Heart right ventricle (tissue), 16 donors: ENCODE results near the gene GRID1. TPM values are rescaled to one million over a fixed set of nuclear protein-coding genes. Genes with fewer than 3 reads are reported as not detected.

Source experiments
- ATAC-seq, 8 donors: fragments of 200-7000 bp; cut with Tn5 transposase; one replicate each; pipeline ENCODE4 v1.9.1; 2020; ENCODE audit warnings: mild to moderate bottlenecking in 8 of 8, moderate library complexity in 8 of 8, moderate number of reproducible peaks in 1 of 8
- DNase-seq, 2 donors: peaks; one replicate each; pipeline ENCODE4 v3.0.0-alpha.2; 2020
- H3K27ac ChIP-seq, 10 donors: fragments of 200-600 bp; sonication (generic) in 2 of 10; one replicate each; pipeline versions ENCODE4 v1.5.0 to v1.8.0; 2020 to 2022; ENCODE audit warnings: mild to moderate bottlenecking in 3 of 10
- H3K27me3 ChIP-seq, 7 donors: fragments of 200-600 bp; one replicate each; pipeline ENCODE4 v1.8.0; 2021 to 2022; ENCODE audit warnings: mild to moderate bottlenecking in 2 of 7
- H3K36me3 ChIP-seq, 9 donors: fragments of 200-600 bp; sonication (generic) in 1 of 9; one replicate each; pipeline versions ENCODE4 v1.5.0 to v1.8.0; 2020 to 2022; ENCODE audit warnings: mild to moderate bottlenecking in 2 of 9
- H3K4me1 ChIP-seq, 9 donors: fragments of 200-600 bp; sonication (generic) in 1 of 9; one replicate each; pipeline versions ENCODE4 v1.5.0 to v1.8.0; 2020 to 2022; ENCODE audit warnings: mild to moderate bottlenecking in 4 of 9
- H3K4me3 ChIP-seq, 10 donors: fragments of 200-600 bp; sonication (generic) in 2 of 10; one replicate each; pipeline versions ENCODE4 v1.5.0 to v1.8.0; 2020 to 2022; ENCODE audit warnings: mild to moderate bottlenecking in 7 of 10, moderate library complexity in 2 of 10
- H3K9me3 ChIP-seq, 11 donors: fragments of 200-600 bp in 10 of 11; sonication (generic) in 2 of 11; one replicate each; pipeline versions ENCODE4 v1.5.0 to v1.8.0; 2013 to 2022; ENCODE audit warnings: mild to moderate bottlenecking in 2 of 11, control low read depth in 1 of 11, moderate library complexity in 1 of 11
- WGBS, 2 donors: extraction: QIAGEN DNeasy Blood & Tissue Kit; methylation state at CpG; one replicate each; pipeline ENCODE4 v1.1.7; 2013; ENCODE audit warnings: inconsistent platforms in 1 of 2; 5-methylcytosine and 5-hydroxymethylcytosine counted together
- intact Hi-C, 10 donors: fragments of 100-400 bp; cut with DNase I; formaldehyde crosslinking; loops; one replicate each; pipeline versions ENCODE4 v1.11.1 to v1.14.2; 2022
- polyA plus RNA-seq, 2 donors: library from polyadenylated mRNA; stranded (reverse); fragments of 200-250 nt; gene quantifications; one replicate each; pipeline ENCODE4 v1.2.3, GENCODE V29; 2013
- total RNA-seq, 10 donors: library from RNA; stranded (reverse); fragmentation: NEBNext Ultra II Directional in 3 of 10; extraction: Animal tissue kit (Norgen Biotek cat#: 25700) in 3 of 10; gene quantifications; one replicate each; pipeline versions ENCODE4 v1.2.1 to v1.2.4, GENCODE V29; 2021 to 2023
- TF ChIP-seq, protein P1 (sequence below), 9 donors: fragments of 200-600 bp; sonication (generic) in 2 of 9; IDR thresholded peaks; one replicate each; pipeline versions ENCODE4 v1.5.0 to v1.8.0; 2021 to 2022; ENCODE audit warnings: antibody characterized with exemption in 9 of 9, mild to moderate bottlenecking in 5 of 9, moderate library complexity in 1 of 9
- donor health status: Arrhythmogenic right ventricular cardiomyopathy.
- donor health status: ischemic (EF 13 %, LVEDD 7.1; RV severe dilation, severe dysfunction).
- donor health status: healthy with polysubstance abuse.
- donor health status: DM: no; HTN: yes; CAD: no.
- donor health status: DM: no; HTN: no; CAD: no.
- donor health status: ischemic (EF 25% LVEDD 6.9; RV normal size, moderate dysfunction).
- donor health status: ischemic (EF 25% LVEDD 5.7; RV mildly dilated, moderate dysfunction).
- donor health status: healthy.
- donor health status: DM: yes; HTN: yes; CAD: no.
- donor health status: Ischemic cardiomyopathy.
- donor health status: ischemic (EF 35%, LVEDD 5.7; RV mildly dilated, moderate dysfunction).
- donor health status: nonischemic (EF 11% LVEDD 7.7; RV severe dilation, severe dysfunction).
- donor health status: DM: yes; HTN: yes; CAD: no.
- donor health status: PGD.
- donor health status: ischemic (EF 29% LVEDD 5.4; RV normal size, mild dysfunction).
- donor health status: nonischemic (EF 23%, LVEDD 6.1; RV moderate dilation, normal function).

Gene GRID1
- total and polyA plus RNA-seq, 12 donors = 0.44 to 3.4 (median 1.5) TPM

DNA sequence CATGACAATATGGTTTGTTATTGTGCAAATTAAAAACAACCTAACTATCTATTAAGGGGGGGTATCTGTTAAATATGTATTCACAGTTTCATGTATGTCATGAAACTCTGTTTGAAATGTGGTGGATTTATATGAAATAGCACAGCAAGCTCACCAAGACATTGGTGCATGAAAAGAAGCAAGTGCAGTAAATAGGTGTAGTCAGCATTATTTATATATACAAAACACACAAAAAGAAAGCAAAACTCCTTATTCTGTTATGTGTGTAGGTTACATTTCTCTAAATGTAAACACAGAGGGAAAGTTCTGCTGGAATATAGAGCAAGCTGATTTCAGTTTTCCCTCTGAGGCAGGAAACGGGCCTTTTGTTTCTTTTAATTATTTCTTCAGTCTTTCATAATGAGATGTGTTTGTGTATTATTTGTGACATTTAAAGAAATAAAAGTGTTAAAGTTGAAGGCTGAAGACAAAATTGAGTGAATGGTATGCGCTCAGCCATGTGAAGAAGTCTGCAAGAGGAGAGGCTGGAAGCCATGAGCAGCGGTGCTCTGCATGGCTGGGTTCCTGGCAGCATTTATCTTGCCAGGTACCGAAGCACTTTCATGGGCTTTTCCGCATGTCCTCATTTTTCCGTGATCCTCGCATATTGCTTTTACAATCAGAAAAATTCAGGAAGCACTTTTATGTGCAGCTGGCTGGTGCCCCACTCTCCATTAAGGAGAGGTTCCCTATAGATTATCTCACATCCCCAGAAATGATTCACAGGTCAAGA, 38.5 kb downstream of the GRID1 start:
- intact Hi-C loops = no loop called here

DNA sequence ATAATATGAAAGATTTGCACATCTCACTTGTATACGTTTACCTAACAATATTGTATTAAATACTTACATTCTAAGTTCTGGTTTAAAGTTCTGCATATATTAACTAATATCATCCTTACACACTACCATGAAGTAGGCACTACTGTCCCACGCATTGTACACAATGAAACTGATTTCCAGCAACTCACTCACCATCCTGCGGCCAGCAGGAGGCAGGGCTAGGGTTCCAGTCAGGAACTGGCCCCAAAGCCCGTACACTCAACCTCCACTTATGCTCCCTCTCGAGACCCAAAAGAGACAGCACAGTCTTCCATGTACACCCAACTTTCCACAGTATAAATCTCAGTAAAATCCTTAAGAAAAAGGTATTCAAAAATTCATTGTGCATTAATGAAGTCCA, 41.4 kb downstream of the GRID1 start:
- ATAC-seq = no peak
- Histone ChIP-seq H3K4me1 (peaks cover 0 to 3% (median 0%) of the 10 kb centered on the region in 9 donors), H3K27ac (no peak overlapping the region), H3K4me3 (no peak overlapping the region), H3K36me3 (no peaks in the 10 kb centered on the region), H3K9me3 (no peaks in the 10 kb centered on the region), H3K27me3 (peaks cover 0 to 7% (median 0%) of the 10 kb centered on the region in 7 donors)
- no peak for DNase-seq
- 74 to 79% methylated on average over 5 of the region's 5 CpGs for WGBS, 2 donors
- intact Hi-C loops = no loop called here
- TF ChIP-seq, protein P1, sequence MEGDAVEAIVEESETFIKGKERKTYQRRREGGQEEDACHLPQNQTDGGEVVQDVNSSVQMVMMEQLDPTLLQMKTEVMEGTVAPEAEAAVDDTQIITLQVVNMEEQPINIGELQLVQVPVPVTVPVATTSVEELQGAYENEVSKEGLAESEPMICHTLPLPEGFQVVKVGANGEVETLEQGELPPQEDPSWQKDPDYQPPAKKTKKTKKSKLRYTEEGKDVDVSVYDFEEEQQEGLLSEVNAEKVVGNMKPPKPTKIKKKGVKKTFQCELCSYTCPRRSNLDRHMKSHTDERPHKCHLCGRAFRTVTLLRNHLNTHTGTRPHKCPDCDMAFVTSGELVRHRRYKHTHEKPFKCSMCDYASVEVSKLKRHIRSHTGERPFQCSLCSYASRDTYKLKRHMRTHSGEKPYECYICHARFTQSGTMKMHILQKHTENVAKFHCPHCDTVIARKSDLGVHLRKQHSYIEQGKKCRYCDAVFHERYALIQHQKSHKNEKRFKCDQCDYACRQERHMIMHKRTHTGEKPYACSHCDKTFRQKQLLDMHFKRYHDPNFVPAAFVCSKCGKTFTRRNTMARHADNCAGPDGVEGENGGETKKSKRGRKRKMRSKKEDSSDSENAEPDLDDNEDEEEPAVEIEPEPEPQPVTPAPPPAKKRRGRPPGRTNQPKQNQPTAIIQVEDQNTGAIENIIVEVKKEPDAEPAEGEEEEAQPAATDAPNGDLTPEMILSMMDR (IDR thresholded peaks at IDR 0.05) = no peak

More for the DNA sequence above, 38.5 kb downstream of the GRID1 start:
- ATAC-seq (no peak), DNase-seq (no peak)
- Histone ChIP-seq H3K9me3 (no peaks in the 10 kb centered on the region), H3K4me1 (no peaks in the 10 kb centered on the region), H3K4me3 (no peak overlapping the region), H3K36me3 (no peaks in the 10 kb centered on the region), H3K27me3 (peaks cover 0 to 4% (median 0%) of the 10 kb centered on the region in 7 donors), H3K27ac (no peak overlapping the region)
- TF ChIP-seq, protein P1 (IDR thresholded peaks at IDR 0.05) = no peak
- WGBS, 2 donors = 81 to 88% methylated on average over 7 of the region's 7 CpGs

DNA sequence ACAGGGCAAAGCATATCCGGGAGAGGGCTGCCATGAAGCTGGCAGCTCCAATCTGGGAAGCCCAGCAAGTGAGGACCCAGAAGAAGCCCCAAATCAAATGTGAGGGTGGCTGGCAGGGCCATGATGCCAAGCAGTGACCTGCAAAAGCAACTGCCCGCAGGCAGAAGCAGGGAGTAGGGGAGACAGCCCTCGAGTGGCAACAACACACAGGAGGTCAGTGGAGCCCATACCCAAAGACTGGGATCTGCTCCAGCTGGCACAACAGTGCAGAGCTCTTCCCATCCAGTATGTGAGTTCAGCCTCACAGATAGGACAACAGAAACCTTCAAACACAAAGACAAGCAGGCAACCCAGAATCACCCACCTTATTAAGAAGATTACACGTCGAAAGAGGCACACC, 45.0 kb downstream of the GRID1 start:
- ATAC-seq = peak in 4 of 8 donors; percentile 55 to 85 (median 74)
- H3K36me3 ChIP-seq = no peaks in the 10 kb centered on the region
- H3K4me1 ChIP-seq = peaks cover 0 to 3% (median 0%) of the 10 kb centered on the region in 9 donors
- TF ChIP-seq, protein P1 (IDR thresholded peaks at IDR 0.05) = no peak
- intact Hi-C loops = no loop called here
- no peak for DNase-seq
- no peak overlapping the region for H3K4me3 ChIP-seq
- no peak overlapping the region for H3K27ac ChIP-seq
- 56 to 61% methylated on average over 5 of the region's 5 CpGs for WGBS, 2 donors
- H3K9me3 ChIP-seq = no peaks in the 10 kb centered on the region
- peaks cover 0 to 13% (median 0%) of the 10 kb centered on the region in 7 donors for H3K27me3 ChIP-seq

- H3K9me3 ChIP-seq = no peaks in the 10 kb centered on the region
- no peak overlapping the region for H3K27ac ChIP-seq
- DNase-seq = no peak
- H3K36me3 ChIP-seq = no peaks in the 10 kb centered on the region
- 44 to 53% methylated on average over 4 of the region's 4 CpGs for WGBS, 2 donors
- intact Hi-C loops = no loop called here
- ATAC-seq = no peak
- H3K4me3 ChIP-seq = no peak overlapping the region
- peaks cover 0 to 13% (median 0%) of the 10 kb centered on the region in 7 donors for H3K27me3 ChIP-seq
- peaks cover 0 to 3% (median 0%) of the 10 kb centered on the region in 9 donors for H3K4me1 ChIP-seq
- TF ChIP-seq, protein P1 (IDR thresholded peaks at IDR 0.05) = no peak
Measured at GRCh38 chr10:86319676-86320075, 46.9 kb downstream of the GRID1 start.
